GM12878 (cell line): Measurements from ENCODE around the gene UQCRC1. TPM values are rescaled to one million over a fixed set of nuclear protein-coding genes. Genes with fewer than 3 reads are reported as not detected.

Source experiments
- ETV6 ChIP-seq, 2 experiments: fragments of 450-650 bp in 1 of 2; IDR thresholded peaks in 1 of 2; conservative IDR thresholded peaks in 1 of 2; 2 replicates each; pipeline ENCODE4 v1.6.1; 2014; ENCODE audit warnings: antibody characterized with exemption in 1 of 2, borderline replicate concordance in 1 of 2, low read depth in 1 of 2, mild to moderate bottlenecking in 1 of 2, moderate library complexity in 1 of 2
- JUND ChIP-seq: IDR thresholded peaks from 2 replicates; pipeline ENCODE4 v1.6.1; 2012; ENCODE audit warnings: low read depth, mild to moderate bottlenecking, low read length, improper control_type of control experiment, moderate library complexity
- MEF2A ChIP-seq: IDR thresholded peaks from 2 replicates; pipeline ENCODE4 v1.6.1; 2011; ENCODE audit warnings: low read depth, mild to moderate bottlenecking, low read length, moderate library complexity; ENCODE audit not compliant: insufficient read depth
- NFYB ChIP-seq: IDR thresholded peaks from 2 replicates; pipeline ENCODE4 v1.6.1; 2011; ENCODE audit warnings: low read depth, mild to moderate bottlenecking, low read length, improper control_type of control experiment, moderate library complexity; ENCODE audit not compliant: insufficient read depth
- PBX3 ChIP-seq: IDR thresholded peaks from 2 replicates; pipeline ENCODE4 v1.6.1; 2011; ENCODE audit warnings: mild to moderate bottlenecking, low read depth, low read length, moderate library complexity; ENCODE audit not compliant: insufficient replicate concordance
- YBX1 ChIP-seq: fragments of 450-650 bp; IDR thresholded peaks from 2 replicates; pipeline ENCODE4 v1.6.1; 2016; ENCODE audit warnings: antibody characterized with exemption
- polyA plus RNA-seq, 11 experiments: library from polyadenylated mRNA; depleted of rRNA in 4 of 11; unstranded in 6 of 11; stranded (reverse) in 5 of 11; fragments of >200 nt; fragmentation: Nextera tagmentation in 4 of 11; fragmentation: Illumina TruSeq in 1 of 11; extraction: Ambion mirVana in 4 of 11; extraction: Trizol in 1 of 11; gene quantifications; 1 replicate in 1 of 11; 2 replicates in 10 of 11; pipeline versions ENCODE4 v1.2.1 to v1.2.3, GENCODE V29; 2011 to 2016; ENCODE audit warnings: inconsistent platforms in 2 of 11, missing spikeins in 2 of 11, low read depth in 1 of 11
- total RNA-seq, 4 experiments: library from RNA; depleted of rRNA in 3 of 4; stranded (reverse); fragments of >200 nt in 3 of 4; fragmentation: Illumina TruSeq in 1 of 4; extraction: Trizol in 1 of 4; gene quantifications; 2 replicates each; pipeline versions ENCODE4 v1.2.1 to v1.2.3, GENCODE V29; 2013 to 2021
- TF ChIP-seq, protein P1 (sequence below): fragments of 450-650 bp; formaldehyde crosslinking; IDR thresholded peaks from 2 replicates; pipeline ENCODE4 v1.5.0; 2022; ENCODE audit warnings: mild to moderate bottlenecking, missing genetic modification characterization
- TF ChIP-seq, protein P2 (sequence below): IDR thresholded peaks from 2 replicates; pipeline ENCODE4 v1.6.1; 2011; ENCODE audit warnings: low read depth, low read length, improper control_type of control experiment, borderline replicate concordance
- TF ChIP-seq, protein P3 (sequence below): fragments of 450-650 bp; IDR thresholded peaks from 2 replicates; pipeline ENCODE4 v1.6.1; 2017; ENCODE audit warnings: antibody characterized with exemption, mild to moderate bottlenecking, moderate library complexity
- TF ChIP-seq, protein P4 (sequence below): fragments of 450-650 bp; IDR thresholded peaks from 2 replicates; pipeline ENCODE4 v1.6.1; 2017; ENCODE audit warnings: mild to moderate bottlenecking, low read depth, inconsistent platforms; ENCODE audit not compliant: poor library complexity, severe bottlenecking

The UQCRC1 gene
- total and polyA plus RNA-seq, 10 of the 15 experiments (the other 5 are each of a cell fraction or from before 2014, with no cell fraction given) = 116 to 426 (median 228) TPM

GRCh38 chr3:48563382-48563918, 46.0 kb downstream of the UQCRC1 start, which contains the start of gene UCN2 (continued):
- TF ChIP-seq, protein P1, sequence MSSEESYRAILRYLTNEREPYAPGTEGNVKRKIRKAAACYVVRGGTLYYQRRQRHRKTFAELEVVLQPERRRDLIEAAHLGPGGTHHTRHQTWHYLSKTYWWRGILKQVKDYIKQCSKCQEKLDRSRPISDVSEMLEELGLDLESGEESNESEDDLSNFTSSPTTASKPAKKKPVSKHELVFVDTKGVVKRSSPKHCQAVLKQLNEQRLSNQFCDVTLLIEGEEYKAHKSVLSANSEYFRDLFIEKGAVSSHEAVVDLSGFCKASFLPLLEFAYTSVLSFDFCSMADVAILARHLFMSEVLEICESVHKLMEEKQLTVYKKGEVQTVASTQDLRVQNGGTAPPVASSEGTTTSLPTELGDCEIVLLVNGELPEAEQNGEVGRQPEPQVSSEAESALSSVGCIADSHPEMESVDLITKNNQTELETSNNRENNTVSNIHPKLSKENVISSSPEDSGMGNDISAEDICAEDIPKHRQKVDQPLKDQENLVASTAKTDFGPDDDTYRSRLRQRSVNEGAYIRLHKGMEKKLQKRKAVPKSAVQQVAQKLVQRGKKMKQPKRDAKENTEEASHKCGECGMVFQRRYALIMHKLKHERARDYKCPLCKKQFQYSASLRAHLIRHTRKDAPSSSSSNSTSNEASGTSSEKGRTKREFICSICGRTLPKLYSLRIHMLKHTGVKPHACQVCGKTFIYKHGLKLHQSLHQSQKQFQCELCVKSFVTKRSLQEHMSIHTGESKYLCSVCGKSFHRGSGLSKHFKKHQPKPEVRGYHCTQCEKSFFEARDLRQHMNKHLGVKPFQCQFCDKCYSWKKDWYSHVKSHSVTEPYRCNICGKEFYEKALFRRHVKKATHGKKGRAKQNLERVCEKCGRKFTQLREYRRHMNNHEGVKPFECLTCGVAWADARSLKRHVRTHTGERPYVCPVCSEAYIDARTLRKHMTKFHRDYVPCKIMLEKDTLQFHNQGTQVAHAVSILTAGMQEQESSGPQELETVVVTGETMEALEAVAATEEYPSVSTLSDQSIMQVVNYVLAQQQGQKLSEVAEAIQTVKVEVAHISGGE = no peak
- TF ChIP-seq ETV6 (conservative IDR thresholded peaks at IDR 0.05 in 1 of 2, IDR thresholded peaks at IDR 0.05 in 1 of 2; ENCODE audit: borderline replicate concordance in 1 of 2, low read depth in 1 of 2) = no peak
- no peak for TF ChIP-seq MEF2A
- TF ChIP-seq, protein P2, sequence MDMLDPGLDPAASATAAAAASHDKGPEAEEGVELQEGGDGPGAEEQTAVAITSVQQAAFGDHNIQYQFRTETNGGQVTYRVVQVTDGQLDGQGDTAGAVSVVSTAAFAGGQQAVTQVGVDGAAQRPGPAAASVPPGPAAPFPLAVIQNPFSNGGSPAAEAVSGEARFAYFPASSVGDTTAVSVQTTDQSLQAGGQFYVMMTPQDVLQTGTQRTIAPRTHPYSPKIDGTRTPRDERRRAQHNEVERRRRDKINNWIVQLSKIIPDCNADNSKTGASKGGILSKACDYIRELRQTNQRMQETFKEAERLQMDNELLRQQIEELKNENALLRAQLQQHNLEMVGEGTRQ = no peak
- TF ChIP-seq, protein P3, sequence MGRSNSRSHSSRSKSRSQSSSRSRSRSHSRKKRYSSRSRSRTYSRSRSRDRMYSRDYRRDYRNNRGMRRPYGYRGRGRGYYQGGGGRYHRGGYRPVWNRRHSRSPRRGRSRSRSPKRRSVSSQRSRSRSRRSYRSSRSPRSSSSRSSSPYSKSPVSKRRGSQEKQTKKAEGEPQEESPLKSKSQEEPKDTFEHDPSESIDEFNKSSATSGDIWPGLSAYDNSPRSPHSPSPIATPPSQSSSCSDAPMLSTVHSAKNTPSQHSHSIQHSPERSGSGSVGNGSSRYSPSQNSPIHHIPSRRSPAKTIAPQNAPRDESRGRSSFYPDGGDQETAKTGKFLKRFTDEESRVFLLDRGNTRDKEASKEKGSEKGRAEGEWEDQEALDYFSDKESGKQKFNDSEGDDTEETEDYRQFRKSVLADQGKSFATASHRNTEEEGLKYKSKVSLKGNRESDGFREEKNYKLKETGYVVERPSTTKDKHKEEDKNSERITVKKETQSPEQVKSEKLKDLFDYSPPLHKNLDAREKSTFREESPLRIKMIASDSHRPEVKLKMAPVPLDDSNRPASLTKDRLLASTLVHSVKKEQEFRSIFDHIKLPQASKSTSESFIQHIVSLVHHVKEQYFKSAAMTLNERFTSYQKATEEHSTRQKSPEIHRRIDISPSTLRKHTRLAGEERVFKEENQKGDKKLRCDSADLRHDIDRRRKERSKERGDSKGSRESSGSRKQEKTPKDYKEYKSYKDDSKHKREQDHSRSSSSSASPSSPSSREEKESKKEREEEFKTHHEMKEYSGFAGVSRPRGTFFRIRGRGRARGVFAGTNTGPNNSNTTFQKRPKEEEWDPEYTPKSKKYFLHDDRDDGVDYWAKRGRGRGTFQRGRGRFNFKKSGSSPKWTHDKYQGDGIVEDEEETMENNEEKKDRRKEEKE = no peak
- no peak for TF ChIP-seq PBX3
- no peak for TF ChIP-seq YBX1
- no peak for TF ChIP-seq NFYB
- TF ChIP-seq, protein P4, sequence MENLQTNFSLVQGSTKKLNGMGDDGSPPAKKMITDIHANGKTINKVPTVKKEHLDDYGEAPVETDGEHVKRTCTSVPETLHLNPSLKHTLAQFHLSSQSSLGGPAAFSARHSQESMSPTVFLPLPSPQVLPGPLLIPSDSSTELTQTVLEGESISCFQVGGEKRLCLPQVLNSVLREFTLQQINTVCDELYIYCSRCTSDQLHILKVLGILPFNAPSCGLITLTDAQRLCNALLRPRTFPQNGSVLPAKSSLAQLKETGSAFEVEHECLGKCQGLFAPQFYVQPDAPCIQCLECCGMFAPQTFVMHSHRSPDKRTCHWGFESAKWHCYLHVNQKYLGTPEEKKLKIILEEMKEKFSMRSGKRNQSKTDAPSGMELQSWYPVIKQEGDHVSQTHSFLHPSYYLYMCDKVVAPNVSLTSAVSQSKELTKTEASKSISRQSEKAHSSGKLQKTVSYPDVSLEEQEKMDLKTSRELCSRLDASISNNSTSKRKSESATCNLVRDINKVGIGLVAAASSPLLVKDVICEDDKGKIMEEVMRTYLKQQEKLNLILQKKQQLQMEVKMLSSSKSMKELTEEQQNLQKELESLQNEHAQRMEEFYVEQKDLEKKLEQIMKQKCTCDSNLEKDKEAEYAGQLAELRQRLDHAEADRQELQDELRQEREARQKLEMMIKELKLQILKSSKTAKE = no peak
- TF ChIP-seq JUND = no peak
